Measurements from ENCODE around the gene DBNDD1. TPM values are rescaled to one million over a fixed set of nuclear protein-coding genes. Genes with fewer than 3 reads are reported as not detected.
"Not testable (repeated sequence)": the region's sequence is repeated elsewhere in the genome, so short reads cannot be mapped to it uniquely, and the experiment has no call there.

DBNDD1 gene
- total RNA-seq, 2 experiments from 2014 or later, result 0.11 to 0.17 TPM

DNA sequence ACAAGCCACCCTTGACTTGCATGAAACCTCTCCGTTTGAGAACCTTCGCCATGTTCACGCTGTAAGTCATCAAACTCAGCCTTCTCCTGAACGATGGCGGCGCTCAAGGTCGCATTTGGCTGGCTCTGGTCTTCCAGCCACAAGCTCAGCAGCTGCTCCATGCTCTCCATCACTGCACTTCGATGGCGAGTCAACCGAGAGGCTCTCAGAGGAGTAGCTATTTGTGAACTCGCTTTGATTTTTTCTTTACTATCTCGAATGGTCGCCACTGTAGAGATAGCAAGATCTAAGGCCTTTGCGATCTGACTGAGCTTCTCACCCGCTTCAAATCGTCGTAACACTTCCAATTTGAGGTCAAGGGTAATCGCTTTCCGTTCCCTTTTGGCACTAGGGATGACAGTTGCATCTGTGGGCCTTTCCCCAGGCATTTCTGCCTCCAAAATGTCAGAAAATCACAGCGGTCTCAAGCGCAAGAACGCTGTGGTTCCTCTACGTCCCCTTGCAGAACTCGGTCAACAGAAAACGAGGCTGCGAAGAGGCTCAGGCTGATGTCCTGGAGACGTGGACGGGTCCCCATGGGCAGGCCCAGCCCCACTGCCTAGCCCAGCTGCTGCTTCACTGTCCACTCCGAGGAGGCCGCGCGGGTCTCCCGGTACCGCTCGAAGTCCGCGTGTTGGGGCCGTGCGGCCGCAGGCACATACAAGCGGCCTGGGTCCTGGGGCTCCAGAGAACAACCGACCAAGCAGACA is 47.6 kb downstream of the DBNDD1 start:
- CTCF ChIA-PET, result interaction anchor here (1.1 to 1.6 kb wide), 3 partner anchors 11 to 108 kb away, joined by 3 to 4 read pairs (median 4); no protein-coding TSS in a partner anchor
- POLR2A ChIA-PET, result interaction anchor here (0.6 to 0.7 kb wide), 2 partner anchors 17 to 21 kb away, joined by 3 read pairs; no protein-coding TSS in a partner anchor

DNA sequence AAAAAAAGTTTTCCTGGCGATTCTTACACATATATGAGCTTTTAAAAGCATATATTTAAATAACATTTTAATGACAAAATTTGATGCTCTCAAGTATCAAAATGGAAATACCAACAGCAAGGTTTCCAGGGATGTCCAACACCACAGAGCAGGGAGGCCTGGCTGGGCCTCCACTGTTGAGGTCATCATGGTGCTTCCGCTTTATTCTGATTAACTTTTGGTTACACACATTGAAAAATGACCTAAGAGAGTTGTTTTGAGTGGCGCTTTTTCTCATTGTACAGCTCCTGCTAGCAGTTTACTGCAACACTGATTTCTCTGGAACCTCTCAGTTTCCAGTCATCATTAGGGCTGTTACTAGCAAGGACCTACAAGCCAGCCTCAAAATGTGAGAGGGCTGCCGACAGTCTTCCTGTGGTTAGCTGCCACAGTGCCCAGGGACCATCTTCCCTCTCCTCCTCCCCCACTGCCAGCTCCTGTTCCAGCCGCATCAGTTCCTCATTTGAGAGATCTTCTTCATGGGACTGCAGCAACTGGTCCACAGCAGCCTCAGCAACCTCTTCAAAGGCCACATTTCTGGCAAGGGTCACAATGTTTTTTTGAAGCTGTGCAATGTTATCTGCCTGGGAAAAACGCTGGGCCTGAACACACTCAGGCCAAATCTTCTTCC is 49.4 kb downstream of the DBNDD1 start:
- CTCF ChIA-PET, result no interaction called here
- POLR2A ChIA-PET, result no interaction called here

DNA sequence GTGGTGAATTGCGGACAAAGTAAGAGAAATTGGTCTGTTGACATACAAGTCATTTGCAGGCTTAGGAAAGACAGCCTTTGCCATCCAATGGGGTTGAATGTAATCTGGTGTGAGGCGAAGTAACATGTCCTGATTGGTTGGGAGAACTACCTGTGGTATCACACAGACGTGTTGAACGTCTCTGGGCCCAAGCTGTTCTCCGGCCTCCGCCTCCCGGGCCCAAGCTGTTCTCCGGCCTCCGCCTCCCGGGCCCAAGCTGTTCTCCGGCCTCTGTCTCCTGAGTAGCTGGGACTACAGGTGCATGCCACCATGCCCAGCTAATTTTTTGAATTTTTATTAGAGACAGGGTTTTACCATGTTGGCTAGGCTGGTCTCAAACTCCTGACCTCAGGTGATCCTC is 51.2 kb downstream of the DBNDD1 start:
- CTCF ChIA-PET, POLR2A ChIA-PET: not testable (repeated sequence)

DNA sequence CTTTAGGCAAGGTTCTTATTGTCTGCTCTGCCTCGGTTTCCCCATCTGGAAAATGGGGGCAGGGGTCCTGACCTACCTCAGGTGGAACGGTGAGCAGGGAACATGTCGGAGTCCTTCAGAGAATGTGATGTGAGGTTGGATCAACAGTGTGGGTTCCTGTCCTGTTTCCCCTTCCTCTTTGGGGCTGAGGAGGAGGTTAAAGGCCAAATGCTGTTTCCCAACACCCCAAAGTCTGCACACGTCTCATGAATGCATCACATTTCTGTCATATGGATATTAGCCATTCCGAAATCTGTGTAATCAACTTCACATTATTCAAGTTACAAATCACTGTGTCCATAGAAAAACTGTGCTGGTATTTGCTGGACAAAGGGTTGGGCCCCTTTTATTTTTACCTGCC is 51.8 kb downstream of the DBNDD1 start:
- POLR2A ChIA-PET, CTCF ChIA-PET: not testable (repeated sequence)

DNA sequence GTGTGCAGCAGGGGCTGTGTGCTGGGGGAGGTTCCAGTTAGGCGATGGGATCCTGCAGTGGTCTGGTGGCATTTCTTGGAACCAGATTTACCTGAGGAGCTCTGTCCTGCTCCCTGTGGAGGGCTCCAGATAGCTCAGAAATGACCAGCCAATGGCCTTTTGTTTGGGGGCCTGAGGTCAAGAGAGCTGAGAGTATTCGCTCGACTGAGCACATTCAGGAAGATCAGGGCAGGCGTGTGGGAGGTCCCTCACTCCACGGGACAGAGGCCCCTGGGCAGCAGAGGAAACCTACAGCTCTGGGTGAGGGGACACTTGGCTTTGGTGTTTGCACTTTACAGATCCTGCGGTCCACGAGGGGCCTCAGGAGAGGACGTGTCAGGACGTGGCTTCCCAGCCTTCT is 52.5 kb downstream of the DBNDD1 start:
- CTCF ChIA-PET, result no interaction called here

DNA sequence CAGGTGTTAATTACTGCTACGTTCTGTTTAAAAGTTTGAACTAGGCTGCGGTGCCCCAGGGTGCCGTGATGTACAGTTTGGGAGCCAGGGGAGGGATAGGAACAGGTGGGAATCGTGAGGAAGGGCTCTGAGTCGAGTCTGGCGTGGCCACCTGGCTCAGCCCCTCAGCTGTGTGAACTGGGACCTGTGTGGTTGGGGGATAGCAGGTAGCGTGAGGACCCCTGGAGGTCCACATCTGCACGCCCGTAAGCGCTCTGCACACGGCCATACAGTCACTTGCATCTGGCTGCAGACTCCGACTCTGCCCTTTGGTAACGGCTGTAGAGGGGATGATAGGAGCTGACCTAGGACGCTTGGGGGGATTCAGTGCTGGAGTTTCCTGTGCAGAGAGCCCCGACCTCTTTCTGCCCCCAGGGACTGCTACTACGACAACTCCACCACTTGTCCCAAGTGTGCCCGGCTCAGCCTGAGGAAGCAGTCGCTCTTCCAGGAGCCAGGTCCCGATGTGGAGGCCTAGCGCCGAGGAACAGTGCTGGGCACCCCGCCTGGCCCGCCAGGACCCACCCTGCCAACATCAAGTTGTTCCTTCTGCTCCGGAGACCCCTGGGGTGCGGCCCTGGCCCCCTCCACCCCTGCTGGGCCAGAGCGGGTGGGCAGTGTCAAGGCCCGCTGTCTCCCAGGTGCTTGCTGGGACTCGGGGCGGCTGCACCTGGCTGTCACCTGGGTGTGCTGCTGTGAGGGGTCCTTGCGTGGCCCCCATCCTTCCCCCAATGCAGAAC is 53.6 kb downstream of the DBNDD1 start:
- ChIA-PET CTCF (no interaction called here), POLR2A (no interaction called here)

More for the DNA sequence above, 52.5 kb downstream of the DBNDD1 start:
- POLR2A ChIA-PET, result no interaction called here

DNA sequence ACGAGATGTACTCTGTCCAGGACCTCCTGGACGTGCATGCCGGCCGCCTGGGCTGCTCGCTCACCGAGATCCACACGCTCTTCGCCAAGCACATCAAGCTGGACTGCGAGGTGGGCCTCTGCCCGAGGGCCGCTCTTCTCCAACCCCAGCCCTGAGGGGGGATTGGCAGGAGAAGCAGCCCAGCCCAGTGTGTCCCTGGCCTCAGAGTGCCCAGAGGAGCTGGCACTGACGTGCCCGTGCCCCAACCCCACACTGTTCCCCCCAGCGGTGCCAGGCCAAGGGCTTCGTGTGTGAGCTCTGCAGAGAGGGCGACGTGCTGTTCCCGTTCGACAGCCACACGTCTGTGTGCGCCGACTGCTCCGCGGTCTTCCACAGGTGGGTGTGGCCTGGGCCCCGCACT is 55.1 kb downstream of the DBNDD1 start:
- CTCF ChIA-PET, result interaction anchor here (0.6 kb wide), 1 partner anchor 54 kb away, joined by 3 read pairs; no protein-coding TSS in a partner anchor
- POLR2A ChIA-PET, result no interaction called here

DNA sequence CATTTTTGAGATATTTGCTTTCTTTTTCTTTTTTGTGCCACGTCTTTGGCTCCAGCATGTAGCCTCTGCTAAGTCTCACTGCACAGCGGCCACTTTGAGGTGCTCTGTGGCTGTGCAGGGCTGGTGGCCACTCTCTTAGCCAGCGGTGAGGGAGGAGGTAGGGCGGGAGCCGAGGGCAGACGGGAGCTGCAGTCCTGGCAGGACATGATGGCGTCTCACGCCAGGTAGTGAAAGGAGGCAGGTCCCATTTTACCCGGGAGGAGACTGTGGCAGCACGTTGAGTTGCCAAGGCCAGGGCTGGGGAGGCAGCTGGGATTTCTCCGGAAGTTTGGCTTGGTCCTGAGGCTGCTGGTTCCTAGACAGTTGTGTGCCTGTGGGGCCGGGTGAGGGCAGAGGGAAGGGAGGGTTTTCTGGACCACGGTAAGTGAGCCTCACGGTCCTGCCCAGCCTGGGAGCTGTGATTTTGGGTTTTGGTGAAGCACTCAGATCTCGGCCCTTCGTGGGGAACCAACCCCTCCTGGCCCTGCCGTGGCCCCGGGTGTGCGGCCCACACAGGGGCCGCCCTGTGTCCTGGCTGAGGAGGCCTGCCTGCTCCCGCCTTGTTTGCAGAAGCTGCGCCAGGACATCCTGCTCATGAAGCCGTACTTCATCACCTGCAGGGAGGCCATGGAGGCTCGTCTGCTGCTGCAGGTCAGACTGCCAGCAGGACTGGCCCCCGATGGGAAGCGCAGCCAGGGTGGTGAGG is 56.3 kb downstream of the DBNDD1 start:
- POLR2A ChIA-PET, result interaction anchor here (0.6 kb wide), 1 partner anchor 150 kb away, joined by 4 read pairs; no protein-coding TSS in a partner anchor
- CTCF ChIA-PET, result no interaction called here

DNA sequence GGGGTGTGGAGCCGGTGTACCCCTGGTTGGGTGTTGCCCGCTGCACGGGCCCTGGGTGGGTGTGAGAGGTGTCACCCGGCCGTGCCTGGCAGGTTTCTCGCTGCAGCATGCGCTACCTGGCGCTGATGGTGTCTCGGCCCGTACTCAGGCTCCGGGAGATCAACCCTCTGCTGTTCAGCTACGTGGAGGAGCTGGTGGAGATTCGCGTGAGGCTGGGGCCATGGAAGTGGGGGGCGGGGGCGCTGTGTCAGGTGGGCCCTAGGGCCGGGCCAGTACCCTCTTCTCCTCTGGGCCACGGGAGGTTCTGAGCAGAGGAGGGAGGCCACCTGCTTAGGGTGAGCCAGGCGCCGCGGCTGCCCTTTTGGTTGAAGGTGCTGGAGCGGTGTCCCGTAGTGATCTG is 57.3 kb downstream of the DBNDD1 start:
- CTCF ChIA-PET, result no interaction called here
- POLR2A ChIA-PET, result no interaction called here

DNA sequence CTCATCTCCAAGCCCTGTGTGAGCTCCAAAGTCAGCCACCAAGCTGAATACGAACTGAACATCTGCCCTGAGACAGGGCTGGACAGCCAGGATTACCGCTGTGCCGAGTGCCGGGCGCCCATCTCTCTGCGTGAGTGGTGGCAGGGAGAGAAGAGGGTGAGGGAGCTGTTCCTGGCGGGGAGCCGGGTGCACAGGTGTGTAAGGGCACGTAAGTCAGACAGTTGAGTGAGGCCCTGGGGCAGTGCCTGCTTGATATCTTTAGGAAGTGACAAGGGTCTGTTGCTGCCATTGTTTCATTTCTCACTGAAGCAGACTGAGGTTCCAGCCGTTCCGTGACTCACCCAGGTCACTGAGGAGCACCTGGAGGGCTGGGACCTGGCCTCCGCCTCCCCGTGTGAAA is 58.3 kb downstream of the DBNDD1 start:
- POLR2A ChIA-PET, result no interaction called here

DNA sequence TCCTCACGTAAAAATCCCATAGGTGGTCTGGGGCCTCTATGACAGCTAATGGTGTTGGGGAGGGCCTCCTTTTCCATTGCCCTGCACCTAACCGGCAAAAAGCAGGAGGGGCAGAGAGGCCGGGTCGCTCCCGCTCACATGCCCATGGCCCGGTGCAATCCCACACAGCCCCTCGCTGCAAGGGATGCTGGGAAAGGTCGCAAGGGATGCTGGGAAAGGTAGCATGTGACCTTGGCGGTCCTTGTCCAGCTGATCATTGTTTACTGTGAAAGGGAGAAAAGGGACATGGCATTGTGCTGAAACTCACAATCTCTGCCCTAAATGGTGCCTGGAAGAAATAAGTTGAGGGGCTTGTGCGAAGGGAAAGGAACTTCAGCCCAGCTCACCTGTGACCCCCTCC is 60.7 kb downstream of the DBNDD1 start:
- ChIA-PET POLR2A (no interaction called here), CTCF (interaction anchor here (0.9 kb wide), 1 partner anchor 11 kb away, joined by 3 read pairs; no protein-coding TSS in a partner anchor)

More for the DNA sequence above, 58.3 kb downstream of the DBNDD1 start:
- CTCF ChIA-PET, result interaction anchor here (1.1 kb wide), 1 partner anchor 42 kb away, joined by 3 read pairs; the partner anchor contains the start of gene MC1R

DNA sequence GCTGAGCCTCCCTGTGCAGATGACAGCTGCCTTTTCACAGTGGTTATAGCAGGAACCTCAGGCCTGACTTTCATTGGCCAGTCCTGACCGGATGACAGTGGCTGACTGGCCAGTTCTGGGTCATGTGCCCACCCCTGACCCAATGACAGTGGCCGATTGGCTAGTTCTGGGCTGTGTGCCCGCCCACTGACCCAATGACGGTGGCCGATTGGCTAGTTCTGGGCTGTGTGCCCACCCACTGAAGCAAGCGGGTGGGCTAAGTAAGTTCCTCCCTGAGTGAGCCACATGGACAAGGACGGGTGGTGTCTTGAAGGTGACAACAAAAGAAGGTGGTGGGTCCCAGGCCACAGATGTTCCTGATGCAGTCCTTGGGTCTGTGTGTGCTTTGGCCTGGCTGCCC is 61.2 kb downstream of the DBNDD1 start:
- POLR2A ChIA-PET, result no interaction called here

DNA sequence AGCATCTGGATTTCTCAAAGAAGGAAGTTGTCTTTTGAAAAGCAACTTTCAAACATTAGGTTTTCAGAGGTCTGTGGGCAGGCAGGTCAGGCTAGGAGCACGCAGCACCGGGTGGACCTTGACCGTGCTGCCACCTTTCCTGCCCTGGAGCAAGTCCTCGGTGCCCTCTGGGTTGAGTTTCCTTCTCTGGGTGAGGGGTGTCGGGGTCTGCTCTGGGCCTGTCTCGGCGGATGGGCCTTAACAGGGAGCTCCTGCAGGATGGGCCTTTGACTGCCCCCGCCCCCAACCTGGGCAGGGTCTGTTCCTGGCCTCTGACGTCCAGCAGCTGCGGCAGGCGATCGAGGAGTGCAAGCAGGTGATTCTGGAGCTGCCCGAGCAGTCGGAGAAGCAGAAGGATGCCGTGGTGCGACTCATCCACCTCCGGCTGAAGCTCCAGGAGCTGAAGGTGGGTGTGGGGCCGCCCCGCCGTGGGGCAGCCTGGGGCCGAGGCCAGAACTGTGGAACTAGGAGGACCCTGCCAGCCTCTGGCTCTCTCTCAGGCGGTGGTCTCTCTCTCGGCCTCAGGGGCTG is 62.0 kb downstream of the DBNDD1 start:
- POLR2A ChIA-PET, result interaction anchor here (0.6 kb wide), 1 partner anchor 14 kb away, joined by 10 read pairs; no protein-coding TSS in a partner anchor
- CTCF ChIA-PET, result no interaction called here

More for the DNA sequence above, 61.2 kb downstream of the DBNDD1 start:
- CTCF ChIA-PET, result interaction anchor here (0.9 kb wide), 1 partner anchor 10 kb away, joined by 3 read pairs; no protein-coding TSS in a partner anchor

DNA sequence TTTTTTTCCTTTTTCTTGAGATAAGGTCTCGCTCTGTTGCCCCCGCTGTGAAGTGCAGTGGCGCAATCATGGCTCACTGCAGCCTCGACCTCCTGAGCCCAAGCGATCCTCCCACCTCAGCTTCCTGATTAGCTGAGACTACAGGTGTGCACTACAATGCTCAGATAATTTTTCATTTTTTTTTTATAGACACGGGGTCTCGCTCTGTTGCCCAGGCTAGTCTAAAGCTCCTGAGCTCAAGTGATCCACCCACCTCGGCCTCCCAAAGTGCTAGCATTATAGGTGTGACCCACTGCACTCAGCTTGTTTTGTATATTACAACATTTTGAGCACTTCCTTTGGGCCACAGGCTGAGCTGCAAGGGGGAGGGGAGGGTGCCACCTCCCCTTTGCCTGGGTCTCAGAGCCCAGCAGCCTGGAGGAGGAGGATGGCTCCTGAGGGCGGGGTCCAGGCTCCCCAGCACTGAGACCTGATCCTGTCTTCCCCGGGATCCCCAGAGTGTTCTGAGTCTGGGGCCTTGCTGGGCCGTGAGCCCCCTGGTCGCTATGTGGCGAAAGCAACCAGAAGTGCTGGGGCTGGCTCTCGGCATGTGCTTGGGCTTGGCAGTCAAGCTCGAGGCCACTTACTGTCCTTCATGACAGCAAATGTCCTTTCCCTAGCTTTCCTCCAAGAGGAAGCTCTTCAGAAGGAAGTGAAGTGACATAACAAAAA is 62.6 kb downstream of the DBNDD1 start:
- ChIA-PET CTCF (no interaction called here), POLR2A (interaction anchor here (0.6 kb wide), 1 partner anchor 13 kb away, joined by 10 read pairs; no protein-coding TSS in a partner anchor)

DNA sequence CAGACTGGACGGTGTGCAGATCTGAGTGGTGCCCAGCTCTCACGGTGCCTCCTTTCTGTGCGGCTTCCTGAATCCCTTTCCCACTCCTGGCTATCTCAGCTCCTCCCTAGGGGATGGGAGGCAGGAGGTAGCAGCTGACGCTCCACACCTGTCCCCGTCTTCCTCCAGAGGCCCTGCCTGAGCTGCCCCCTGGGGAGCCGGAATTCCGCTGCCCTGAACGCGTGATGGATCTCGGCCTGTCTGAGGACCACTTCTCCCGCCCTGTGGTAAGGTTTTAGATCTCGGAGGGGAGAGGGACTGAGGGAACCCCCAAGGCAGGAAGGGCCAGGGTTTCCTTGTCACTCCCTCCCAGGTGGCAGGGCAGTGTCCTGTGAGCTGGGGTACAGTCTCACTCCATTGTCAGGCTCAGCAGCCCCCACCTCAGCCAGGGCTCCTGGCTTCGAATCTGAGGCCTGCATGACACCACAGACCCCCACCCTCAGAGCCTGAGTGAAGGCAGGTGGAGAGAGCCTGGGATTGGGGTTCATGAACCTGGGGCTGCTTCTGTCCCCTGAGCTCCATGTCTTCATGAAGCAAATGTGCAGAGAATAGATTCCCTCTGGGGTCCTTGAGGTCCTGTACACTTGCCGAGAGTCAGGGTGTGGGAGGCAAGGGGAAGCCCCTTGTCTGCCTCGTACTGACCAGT is 64.1 kb downstream of the DBNDD1 start:
- ChIA-PET CTCF (no interaction called here), POLR2A (interaction anchor here (0.5 kb wide), 1 partner anchor 17 kb away, joined by 3 read pairs; no protein-coding TSS in a partner anchor)
